ENCODE results near the gene FLT3. TPM values are rescaled to one million over a fixed set of nuclear protein-coding genes. Genes with fewer than 3 reads are reported as not detected.

FLT3 gene
- total RNA-seq, 4 donors from 2014 or later = 0.57 to 4.1 (median 1.9) TPM

GRCh38 chr13:28120317-28120716, 19.9 kb upstream of the FLT3 start:
- no peak for TF ChIP-seq CTCF (IDR thresholded peaks at IDR 0.05; ENCODE audit: low read depth)

DNA sequence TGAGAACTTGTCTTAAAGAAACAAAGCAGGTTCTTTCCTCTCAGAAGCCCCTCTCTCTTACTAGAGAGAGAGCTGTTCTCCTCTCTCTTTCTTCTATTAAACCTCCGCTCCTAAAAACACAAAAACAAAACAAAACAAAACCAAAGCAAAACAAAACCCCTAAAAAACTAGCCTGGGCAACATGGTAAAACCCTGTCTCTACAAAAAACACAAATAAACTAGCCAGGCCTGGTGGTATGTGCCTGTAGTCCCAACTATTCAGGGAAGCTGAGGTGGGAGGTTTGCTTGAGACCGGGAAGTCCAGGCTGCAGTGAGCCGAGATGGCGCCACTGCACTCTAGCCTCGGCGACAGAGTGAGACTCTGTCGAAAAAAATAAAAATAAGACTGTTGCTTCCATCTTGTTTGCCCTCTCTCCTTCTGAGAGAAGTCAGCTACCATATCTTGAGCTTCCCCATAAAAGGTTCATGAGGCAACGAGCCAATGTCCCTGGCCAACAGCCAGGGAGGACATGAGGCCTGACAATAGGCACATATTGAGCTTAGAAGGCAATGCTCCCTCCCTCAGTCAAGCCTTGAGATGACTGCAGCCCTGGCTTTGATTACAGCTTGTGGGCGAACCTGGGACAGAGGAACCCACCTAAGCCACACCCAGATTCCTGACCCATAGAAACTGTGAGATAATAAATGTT, 17.5 kb upstream of the FLT3 start:
- no peak for TF ChIP-seq CTCF (IDR thresholded peaks at IDR 0.05; ENCODE audit: low read depth)

- TF ChIP-seq CTCF (IDR thresholded peaks at IDR 0.05; ENCODE audit: low read depth) = no peak
Observed at GRCh38 chr13:28116736-28117135, 16.4 kb upstream of the FLT3 start.

DNA sequence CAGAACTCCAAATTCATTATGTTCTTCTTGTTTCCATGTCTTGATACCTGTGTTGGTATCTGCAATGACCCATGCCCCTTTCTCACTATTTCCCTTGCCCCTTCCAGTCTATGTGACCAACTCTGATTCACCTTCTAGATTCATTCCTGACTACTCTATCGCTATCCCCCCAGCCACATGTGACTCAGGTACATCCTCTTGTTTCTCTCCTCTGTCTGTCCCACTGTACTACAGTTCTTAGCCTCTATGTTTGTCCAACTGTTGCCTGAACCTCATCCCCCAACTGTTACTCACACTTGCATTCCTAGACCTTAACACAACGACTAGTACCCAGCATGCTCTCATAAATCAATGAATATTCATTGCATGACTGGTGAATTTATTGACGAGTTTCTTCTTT, 10.0 kb upstream of the FLT3 start:
- no peak for TF ChIP-seq CTCF (IDR thresholded peaks at IDR 0.05; ENCODE audit: low read depth)

- no peak for TF ChIP-seq CTCF (IDR thresholded peaks at IDR 0.05; ENCODE audit: low read depth)
Observed at GRCh38 chr13:28106976-28107375, 6.6 kb upstream of the FLT3 start.

GRCh38 chr13:28099396-28100149, 803 bp downstream of the FLT3 start:
- TF ChIP-seq CTCF (IDR thresholded peaks at IDR 0.05; ENCODE audit: low read depth) = no peak

DNA sequence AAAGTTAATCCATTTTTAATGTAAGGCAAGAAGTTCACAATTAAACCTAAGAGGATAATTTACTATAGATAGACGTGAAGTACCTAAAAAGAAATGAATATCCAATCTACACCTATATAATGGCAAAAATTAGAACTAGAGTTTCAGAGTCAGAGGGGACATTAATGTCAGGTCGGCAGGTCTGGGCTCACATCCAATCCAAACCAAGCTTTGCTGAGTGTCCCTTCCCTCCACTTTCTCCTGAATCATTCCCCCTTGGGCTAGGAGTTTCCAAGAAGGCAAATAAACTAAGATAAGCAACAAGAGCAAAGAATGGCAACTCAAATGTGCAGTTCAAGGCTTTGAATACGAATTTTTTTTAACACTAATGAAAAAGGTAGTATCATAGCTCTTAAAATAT, 2.9 kb downstream of the FLT3 start:
- no peak for TF ChIP-seq CTCF (IDR thresholded peaks at IDR 0.05; ENCODE audit: low read depth)
